NCI-H345 treated with DMSO at 0.1 percent for 48 hours (cell line): ENCODE results near the gene ATP2B2.

Source experiments
- DNase-seq: peaks from one replicate; lab custom pipeline; 2025; ENCODE audit not compliant: unreplicated experiment; lab: John Stamatoyannopoulos, UW

ATP2B2 gene

GRCh38 chr3:10471054-10471688, 34.2 kb downstream of the ATP2B2 start:
- DNase-seq = no peak

GRCh38 chr3:10470120-10471053, 35.0 kb downstream of the ATP2B2 start:
- no peak for DNase-seq

- DNase-seq = no peak
Observed at GRCh38 chr3:10469441-10470119, 35.8 kb downstream of the ATP2B2 start.

GRCh38 chr3:10468613-10469354, 36.6 kb downstream of the ATP2B2 start:
- no peak for DNase-seq

- no peak for DNase-seq
Observed at GRCh38 chr3:10467904-10468612, 37.3 kb downstream of the ATP2B2 start.

GRCh38 chr3:10467204-10467603, 38.2 kb downstream of the ATP2B2 start:
- no peak for DNase-seq

GRCh38 chr3:10466186-10466585, 39.2 kb downstream of the ATP2B2 start:
- no peak for DNase-seq

GRCh38 chr3:10465161-10465560, 40.2 kb downstream of the ATP2B2 start:
- no peak for DNase-seq

- DNase-seq = no peak
Observed at GRCh38 chr3:10463533-10464434, 41.6 kb downstream of the ATP2B2 start.

GRCh38 chr3:10462641-10463532, 42.5 kb downstream of the ATP2B2 start:
- DNase-seq = no peak

- no peak for DNase-seq
Observed at GRCh38 chr3:10460951-10461545, 44.3 kb downstream of the ATP2B2 start.

GRCh38 chr3:10459954-10460754, 45.2 kb downstream of the ATP2B2 start:
- no peak for DNase-seq

GRCh38 chr3:10457560-10457959, 47.8 kb downstream of the ATP2B2 start:
- no peak for DNase-seq

GRCh38 chr3:10456981-10457380, 48.4 kb downstream of the ATP2B2 start:
- DNase-seq = no peak

GRCh38 chr3:10455545-10455914, 49.9 kb downstream of the ATP2B2 start:
- no peak for DNase-seq

GRCh38 chr3:10454907-10455544, 50.4 kb downstream of the ATP2B2 start:
- no peak for DNase-seq
